WTC11 (cell line): ENCODE results near the gene RUNX1. TPM values are rescaled to one million over a fixed set of nuclear protein-coding genes. Genes with fewer than 3 reads are reported as not detected.

Source experiments
- ATAC-seq: fragments of 200-7000 bp; cut with Tn5 transposase; 2 replicates; pipeline ENCODE4 v1.10.0; 2021; ENCODE audit warnings: mild to moderate bottlenecking, moderate library complexity
- CTCF ChIA-PET: fragments of 300-600 bp; sonication (Branson Sonifier 250); formaldehyde crosslinking; loops from one replicate; lab custom pipeline; 2021; ENCODE audit warnings: antibody characterized with exemption; lab: Charles Lee
- POLR2A ChIA-PET: fragments of 350-600 bp; sonication (Branson Sonifier 250); formaldehyde crosslinking; loops from one replicate; lab custom pipeline; 2021; ENCODE audit warnings: antibody characterized with exemption; lab: Charles Lee
- DNase-seq: peaks from one replicate; pipeline ENCODE4 v3.0.0; 2021; ENCODE audit warnings: low spot score
- H3K27ac Mint-ChIP-seq: 2 replicates; pipeline ENCODE4 v1.8.0; 2021; ENCODE audit warnings: mixed read lengths
- H3K27me3 Mint-ChIP-seq: 2 replicates; pipeline ENCODE4 v1.8.0; 2021; ENCODE audit warnings: low read depth, mild to moderate bottlenecking, moderate library complexity, mixed read lengths
- H3K36me3 Mint-ChIP-seq: 2 replicates; pipeline ENCODE4 v1.8.0; 2021; ENCODE audit warnings: mixed read lengths
- H3K4me1 Mint-ChIP-seq: 2 replicates; pipeline ENCODE4 v1.8.0; 2022; ENCODE audit warnings: mixed read lengths
- H3K4me3 Mint-ChIP-seq: 2 replicates; pipeline ENCODE4 v1.8.0; 2021; ENCODE audit warnings: mild to moderate bottlenecking, moderate library complexity, mixed read lengths
- H3K9me3 Mint-ChIP-seq: 2 replicates; pipeline ENCODE4 v1.8.0; 2021; ENCODE audit warnings: mixed read lengths
- ATF1 ChIP-seq: sonication (generic); formaldehyde crosslinking; IDR thresholded peaks from 2 replicates; pipeline ENCODE4 v1.8.1; 2023; ENCODE audit warnings: mild to moderate bottlenecking, moderate library complexity, missing genetic modification reagents
- FOXJ3 ChIP-seq: sonication (generic); formaldehyde crosslinking; IDR thresholded peaks from 2 replicates; pipeline ENCODE4 v1.9.0; 2021; ENCODE audit warnings: missing genetic modification reagents, mild to moderate bottlenecking, borderline replicate concordance
- NFATC4 ChIP-seq: fragments of 250-450 bp; sonication (Bioruptor Pico); IDR thresholded peaks from 2 replicates; pipeline ENCODE4 v1.9.0; 2021; ENCODE audit warnings: mild to moderate bottlenecking
- NFE2L1 ChIP-seq: sonication (generic); formaldehyde crosslinking; IDR thresholded peaks from 2 replicates; pipeline ENCODE4 v1.8.1; 2023; ENCODE audit warnings: missing genetic modification reagents
- NR2C2 ChIP-seq: sonication (generic); formaldehyde crosslinking; IDR thresholded peaks from 2 replicates; pipeline ENCODE4 v1.8.0; 2022; ENCODE audit warnings: mild to moderate bottlenecking, missing genetic modification reagents
- OVOL2 ChIP-seq: fragments of 250-450 bp; sonication (Bioruptor Pico); IDR thresholded peaks from 2 replicates; pipeline ENCODE4 v1.9.0; 2021; ENCODE audit warnings: mild to moderate bottlenecking, borderline replicate concordance
- SOX15 ChIP-seq: fragments of 250-450 bp; sonication (Bioruptor Pico); IDR thresholded peaks from 2 replicates; pipeline ENCODE4 v1.9.0; 2021; ENCODE audit warnings: mild to moderate bottlenecking
- TCF7 ChIP-seq: sonication (generic); formaldehyde crosslinking; IDR thresholded peaks from 2 replicates; pipeline ENCODE4 v1.8.0; 2022; ENCODE audit warnings: mild to moderate bottlenecking, low read depth, missing genetic modification reagents, moderate library complexity
- ZNF396 ChIP-seq: fragments of 250-450 bp; sonication (Bioruptor Pico); IDR thresholded peaks from 2 replicates; pipeline ENCODE4 v1.8.0; 2021; ENCODE audit warnings: mild to moderate bottlenecking, moderate library complexity, borderline replicate concordance
- ZNF423 ChIP-seq: fragments of 250-450 bp; sonication (Bioruptor Pico); IDR thresholded peaks from 2 replicates; pipeline ENCODE4 v2.1.2; 2022; ENCODE audit warnings: mild to moderate bottlenecking, moderate library complexity
- ZNF671 ChIP-seq: fragments of 250-450 bp; sonication (Bioruptor Pico); IDR thresholded peaks from 2 replicates; pipeline ENCODE4 v1.8.0; 2021; ENCODE audit warnings: mild to moderate bottlenecking
- total RNA-seq: library from RNA; stranded (reverse); gene quantifications from 3 replicates; pipeline ENCODE4 v1.2.3, GENCODE V29; 2021
- TF ChIP-seq, protein P1 (sequence below): sonication (generic); formaldehyde crosslinking; IDR thresholded peaks from 2 replicates; pipeline ENCODE4 v1.8.1; 2023; ENCODE audit warnings: mild to moderate bottlenecking, missing genetic modification reagents
- TF ChIP-seq, protein P2 (sequence below): sonication (generic); formaldehyde crosslinking; IDR thresholded peaks from 2 replicates; pipeline ENCODE4 v1.8.0; 2023; ENCODE audit warnings: mild to moderate bottlenecking, missing genetic modification reagents
- TF ChIP-seq, protein P3 (sequence below): sonication (generic); formaldehyde crosslinking; IDR thresholded peaks from 2 replicates; pipeline ENCODE4 v1.8.1; 2023; ENCODE audit warnings: mild to moderate bottlenecking, moderate library complexity, missing genetic modification reagents
- TF ChIP-seq, protein P4 (sequence below): sonication (generic); formaldehyde crosslinking; IDR thresholded peaks from 2 replicates; pipeline ENCODE4 v1.8.0; 2023; ENCODE audit warnings: missing genetic modification reagents, mild to moderate bottlenecking, borderline replicate concordance
- TF ChIP-seq, protein P5 (sequence below): sonication (generic); formaldehyde crosslinking; IDR thresholded peaks from 2 replicates; pipeline ENCODE4 v1.8.1; 2023; ENCODE audit warnings: mild to moderate bottlenecking, missing genetic modification reagents, borderline replicate concordance
- TF ChIP-seq, protein P6 (sequence below): sonication (generic); formaldehyde crosslinking; conservative IDR thresholded peaks from 2 replicates; pipeline ENCODE4 v1.8.1; 2023; ENCODE audit warnings: mild to moderate bottlenecking, low read depth, missing genetic modification reagents, moderate library complexity
- TF ChIP-seq, protein P7 (sequence below): sonication (generic); formaldehyde crosslinking; IDR thresholded peaks from 2 replicates; pipeline ENCODE4 v1.8.1; 2022; ENCODE audit warnings: low read depth, missing genetic modification reagents, borderline replicate concordance

RUNX1 gene
- total RNA-seq, 1 experiment from 2014 or later: 2.2 TPM

DNA sequence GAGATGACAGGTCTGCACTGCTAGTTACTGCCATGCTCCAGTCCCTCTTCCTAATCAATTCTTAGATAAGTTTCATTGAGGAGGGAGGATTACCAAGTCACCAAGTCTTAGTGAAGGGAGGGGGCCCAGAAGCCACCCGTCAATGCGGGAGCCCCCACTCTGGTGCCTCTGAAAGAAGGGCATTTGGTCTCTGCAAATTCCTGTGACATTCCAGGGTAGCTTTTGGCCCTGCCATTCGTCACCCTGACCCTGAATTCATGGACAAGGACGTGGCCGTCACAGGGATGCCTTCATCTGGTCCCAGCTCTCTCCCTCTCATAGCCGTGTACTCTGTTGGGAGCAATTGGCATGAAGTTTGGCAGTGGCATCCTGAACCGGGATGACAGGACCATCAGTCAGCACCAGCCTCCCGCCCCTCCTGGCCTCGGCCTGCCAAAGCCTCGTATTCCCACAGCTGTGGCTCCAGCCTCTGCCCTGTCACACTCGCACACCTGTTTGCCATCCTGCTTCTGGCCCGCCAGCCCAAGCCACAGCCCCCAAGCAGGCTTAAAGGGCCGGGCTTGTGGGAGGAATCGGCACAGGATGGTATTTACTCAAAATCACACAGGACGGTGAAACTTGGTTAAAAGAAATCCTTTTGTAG lies 229.6 kb downstream of the RUNX1 start:
- Mint-ChIP-seq H3K27me3 (no peaks in the 10 kb centered on the region), H3K4me3 (no peak overlapping the region), H3K36me3 (peaks cover 2% of the 10 kb centered on the region; the same call in 1 of the 2 replicates), H3K9me3 (peaks cover 9% of the 10 kb centered on the region), H3K27ac (no peak overlapping the region), H3K4me1 (peaks cover 28% of the 10 kb centered on the region)
- ChIA-PET POLR2A (no interaction called here), CTCF (interaction anchor here (2.7 kb wide), 1 partner anchor 70 kb away, joined by 6 read pairs; no protein-coding TSS in a partner anchor)
- DNase-seq (no peak), ATAC-seq (no peak)
- TF ChIP-seq, protein P1, sequence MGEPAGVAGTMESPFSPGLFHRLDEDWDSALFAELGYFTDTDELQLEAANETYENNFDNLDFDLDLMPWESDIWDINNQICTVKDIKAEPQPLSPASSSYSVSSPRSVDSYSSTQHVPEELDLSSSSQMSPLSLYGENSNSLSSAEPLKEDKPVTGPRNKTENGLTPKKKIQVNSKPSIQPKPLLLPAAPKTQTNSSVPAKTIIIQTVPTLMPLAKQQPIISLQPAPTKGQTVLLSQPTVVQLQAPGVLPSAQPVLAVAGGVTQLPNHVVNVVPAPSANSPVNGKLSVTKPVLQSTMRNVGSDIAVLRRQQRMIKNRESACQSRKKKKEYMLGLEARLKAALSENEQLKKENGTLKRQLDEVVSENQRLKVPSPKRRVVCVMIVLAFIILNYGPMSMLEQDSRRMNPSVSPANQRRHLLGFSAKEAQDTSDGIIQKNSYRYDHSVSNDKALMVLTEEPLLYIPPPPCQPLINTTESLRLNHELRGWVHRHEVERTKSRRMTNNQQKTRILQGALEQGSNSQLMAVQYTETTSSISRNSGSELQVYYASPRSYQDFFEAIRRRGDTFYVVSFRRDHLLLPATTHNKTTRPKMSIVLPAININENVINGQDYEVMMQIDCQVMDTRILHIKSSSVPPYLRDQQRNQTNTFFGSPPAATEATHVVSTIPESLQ (CRISPR knock-in tag): no peak
- no peak for TF ChIP-seq FOXJ3 (CRISPR knock-in tag)
- no peak for TF ChIP-seq OVOL2 (CRISPR knock-in tag)
- TF ChIP-seq ZNF423: no peak
- TF ChIP-seq, protein P2, sequence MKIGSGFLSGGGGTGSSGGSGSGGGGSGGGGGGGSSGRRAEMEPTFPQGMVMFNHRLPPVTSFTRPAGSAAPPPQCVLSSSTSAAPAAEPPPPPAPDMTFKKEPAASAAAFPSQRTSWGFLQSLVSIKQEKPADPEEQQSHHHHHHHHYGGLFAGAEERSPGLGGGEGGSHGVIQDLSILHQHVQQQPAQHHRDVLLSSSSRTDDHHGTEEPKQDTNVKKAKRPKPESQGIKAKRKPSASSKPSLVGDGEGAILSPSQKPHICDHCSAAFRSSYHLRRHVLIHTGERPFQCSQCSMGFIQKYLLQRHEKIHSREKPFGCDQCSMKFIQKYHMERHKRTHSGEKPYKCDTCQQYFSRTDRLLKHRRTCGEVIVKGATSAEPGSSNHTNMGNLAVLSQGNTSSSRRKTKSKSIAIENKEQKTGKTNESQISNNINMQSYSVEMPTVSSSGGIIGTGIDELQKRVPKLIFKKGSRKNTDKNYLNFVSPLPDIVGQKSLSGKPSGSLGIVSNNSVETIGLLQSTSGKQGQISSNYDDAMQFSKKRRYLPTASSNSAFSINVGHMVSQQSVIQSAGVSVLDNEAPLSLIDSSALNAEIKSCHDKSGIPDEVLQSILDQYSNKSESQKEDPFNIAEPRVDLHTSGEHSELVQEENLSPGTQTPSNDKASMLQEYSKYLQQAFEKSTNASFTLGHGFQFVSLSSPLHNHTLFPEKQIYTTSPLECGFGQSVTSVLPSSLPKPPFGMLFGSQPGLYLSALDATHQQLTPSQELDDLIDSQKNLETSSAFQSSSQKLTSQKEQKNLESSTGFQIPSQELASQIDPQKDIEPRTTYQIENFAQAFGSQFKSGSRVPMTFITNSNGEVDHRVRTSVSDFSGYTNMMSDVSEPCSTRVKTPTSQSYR (CRISPR knock-in tag): no peak
- TF ChIP-seq ATF1 (CRISPR knock-in tag): no peak
- TF ChIP-seq, protein P3, sequence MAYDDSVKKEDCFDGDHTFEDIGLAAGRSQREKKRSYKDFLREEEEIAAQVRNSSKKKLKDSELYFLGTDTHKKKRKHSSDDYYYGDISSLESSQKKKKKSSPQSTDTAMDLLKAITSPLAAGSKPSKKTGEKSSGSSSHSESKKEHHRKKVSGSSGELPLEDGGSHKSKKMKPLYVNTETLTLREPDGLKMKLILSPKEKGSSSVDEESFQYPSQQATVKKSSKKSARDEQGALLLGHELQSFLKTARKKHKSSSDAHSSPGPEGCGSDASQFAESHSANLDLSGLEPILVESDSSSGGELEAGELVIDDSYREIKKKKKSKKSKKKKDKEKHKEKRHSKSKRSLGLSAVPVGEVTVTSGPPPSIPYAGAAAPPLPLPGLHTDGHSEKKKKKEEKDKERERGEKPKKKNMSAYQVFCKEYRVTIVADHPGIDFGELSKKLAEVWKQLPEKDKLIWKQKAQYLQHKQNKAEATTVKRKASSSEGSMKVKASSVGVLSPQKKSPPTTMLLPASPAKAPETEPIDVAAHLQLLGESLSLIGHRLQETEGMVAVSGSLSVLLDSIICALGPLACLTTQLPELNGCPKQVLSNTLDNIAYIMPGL (CRISPR knock-in tag): no peak
- TF ChIP-seq, protein P4, sequence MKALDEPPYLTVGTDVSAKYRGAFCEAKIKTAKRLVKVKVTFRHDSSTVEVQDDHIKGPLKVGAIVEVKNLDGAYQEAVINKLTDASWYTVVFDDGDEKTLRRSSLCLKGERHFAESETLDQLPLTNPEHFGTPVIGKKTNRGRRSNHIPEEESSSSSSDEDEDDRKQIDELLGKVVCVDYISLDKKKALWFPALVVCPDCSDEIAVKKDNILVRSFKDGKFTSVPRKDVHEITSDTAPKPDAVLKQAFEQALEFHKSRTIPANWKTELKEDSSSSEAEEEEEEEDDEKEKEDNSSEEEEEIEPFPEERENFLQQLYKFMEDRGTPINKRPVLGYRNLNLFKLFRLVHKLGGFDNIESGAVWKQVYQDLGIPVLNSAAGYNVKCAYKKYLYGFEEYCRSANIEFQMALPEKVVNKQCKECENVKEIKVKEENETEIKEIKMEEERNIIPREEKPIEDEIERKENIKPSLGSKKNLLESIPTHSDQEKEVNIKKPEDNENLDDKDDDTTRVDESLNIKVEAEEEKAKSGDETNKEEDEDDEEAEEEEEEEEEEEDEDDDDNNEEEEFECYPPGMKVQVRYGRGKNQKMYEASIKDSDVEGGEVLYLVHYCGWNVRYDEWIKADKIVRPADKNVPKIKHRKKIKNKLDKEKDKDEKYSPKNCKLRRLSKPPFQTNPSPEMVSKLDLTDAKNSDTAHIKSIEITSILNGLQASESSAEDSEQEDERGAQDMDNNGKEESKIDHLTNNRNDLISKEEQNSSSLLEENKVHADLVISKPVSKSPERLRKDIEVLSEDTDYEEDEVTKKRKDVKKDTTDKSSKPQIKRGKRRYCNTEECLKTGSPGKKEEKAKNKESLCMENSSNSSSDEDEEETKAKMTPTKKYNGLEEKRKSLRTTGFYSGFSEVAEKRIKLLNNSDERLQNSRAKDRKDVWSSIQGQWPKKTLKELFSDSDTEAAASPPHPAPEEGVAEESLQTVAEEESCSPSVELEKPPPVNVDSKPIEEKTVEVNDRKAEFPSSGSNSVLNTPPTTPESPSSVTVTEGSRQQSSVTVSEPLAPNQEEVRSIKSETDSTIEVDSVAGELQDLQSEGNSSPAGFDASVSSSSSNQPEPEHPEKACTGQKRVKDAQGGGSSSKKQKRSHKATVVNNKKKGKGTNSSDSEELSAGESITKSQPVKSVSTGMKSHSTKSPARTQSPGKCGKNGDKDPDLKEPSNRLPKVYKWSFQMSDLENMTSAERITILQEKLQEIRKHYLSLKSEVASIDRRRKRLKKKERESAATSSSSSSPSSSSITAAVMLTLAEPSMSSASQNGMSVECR (CRISPR knock-in tag): no peak
- TF ChIP-seq, protein P5, sequence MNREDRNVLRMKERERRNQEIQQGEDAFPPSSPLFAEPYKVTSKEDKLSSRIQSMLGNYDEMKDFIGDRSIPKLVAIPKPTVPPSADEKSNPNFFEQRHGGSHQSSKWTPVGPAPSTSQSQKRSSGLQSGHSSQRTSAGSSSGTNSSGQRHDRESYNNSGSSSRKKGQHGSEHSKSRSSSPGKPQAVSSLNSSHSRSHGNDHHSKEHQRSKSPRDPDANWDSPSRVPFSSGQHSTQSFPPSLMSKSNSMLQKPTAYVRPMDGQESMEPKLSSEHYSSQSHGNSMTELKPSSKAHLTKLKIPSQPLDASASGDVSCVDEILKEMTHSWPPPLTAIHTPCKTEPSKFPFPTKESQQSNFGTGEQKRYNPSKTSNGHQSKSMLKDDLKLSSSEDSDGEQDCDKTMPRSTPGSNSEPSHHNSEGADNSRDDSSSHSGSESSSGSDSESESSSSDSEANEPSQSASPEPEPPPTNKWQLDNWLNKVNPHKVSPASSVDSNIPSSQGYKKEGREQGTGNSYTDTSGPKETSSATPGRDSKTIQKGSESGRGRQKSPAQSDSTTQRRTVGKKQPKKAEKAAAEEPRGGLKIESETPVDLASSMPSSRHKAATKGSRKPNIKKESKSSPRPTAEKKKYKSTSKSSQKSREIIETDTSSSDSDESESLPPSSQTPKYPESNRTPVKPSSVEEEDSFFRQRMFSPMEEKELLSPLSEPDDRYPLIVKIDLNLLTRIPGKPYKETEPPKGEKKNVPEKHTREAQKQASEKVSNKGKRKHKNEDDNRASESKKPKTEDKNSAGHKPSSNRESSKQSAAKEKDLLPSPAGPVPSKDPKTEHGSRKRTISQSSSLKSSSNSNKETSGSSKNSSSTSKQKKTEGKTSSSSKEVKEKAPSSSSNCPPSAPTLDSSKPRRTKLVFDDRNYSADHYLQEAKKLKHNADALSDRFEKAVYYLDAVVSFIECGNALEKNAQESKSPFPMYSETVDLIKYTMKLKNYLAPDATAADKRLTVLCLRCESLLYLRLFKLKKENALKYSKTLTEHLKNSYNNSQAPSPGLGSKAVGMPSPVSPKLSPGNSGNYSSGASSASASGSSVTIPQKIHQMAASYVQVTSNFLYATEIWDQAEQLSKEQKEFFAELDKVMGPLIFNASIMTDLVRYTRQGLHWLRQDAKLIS (CRISPR knock-in tag): no peak
- TF ChIP-seq ZNF396 (CRISPR knock-in tag): no peak
- TF ChIP-seq SOX15: no peak
- TF ChIP-seq NFATC4 (CRISPR knock-in tag): no peak
- no peak for TF ChIP-seq NFE2L1 (CRISPR knock-in tag)
- no peak for TF ChIP-seq ZNF671 (CRISPR knock-in tag)
- TF ChIP-seq, protein P6, sequence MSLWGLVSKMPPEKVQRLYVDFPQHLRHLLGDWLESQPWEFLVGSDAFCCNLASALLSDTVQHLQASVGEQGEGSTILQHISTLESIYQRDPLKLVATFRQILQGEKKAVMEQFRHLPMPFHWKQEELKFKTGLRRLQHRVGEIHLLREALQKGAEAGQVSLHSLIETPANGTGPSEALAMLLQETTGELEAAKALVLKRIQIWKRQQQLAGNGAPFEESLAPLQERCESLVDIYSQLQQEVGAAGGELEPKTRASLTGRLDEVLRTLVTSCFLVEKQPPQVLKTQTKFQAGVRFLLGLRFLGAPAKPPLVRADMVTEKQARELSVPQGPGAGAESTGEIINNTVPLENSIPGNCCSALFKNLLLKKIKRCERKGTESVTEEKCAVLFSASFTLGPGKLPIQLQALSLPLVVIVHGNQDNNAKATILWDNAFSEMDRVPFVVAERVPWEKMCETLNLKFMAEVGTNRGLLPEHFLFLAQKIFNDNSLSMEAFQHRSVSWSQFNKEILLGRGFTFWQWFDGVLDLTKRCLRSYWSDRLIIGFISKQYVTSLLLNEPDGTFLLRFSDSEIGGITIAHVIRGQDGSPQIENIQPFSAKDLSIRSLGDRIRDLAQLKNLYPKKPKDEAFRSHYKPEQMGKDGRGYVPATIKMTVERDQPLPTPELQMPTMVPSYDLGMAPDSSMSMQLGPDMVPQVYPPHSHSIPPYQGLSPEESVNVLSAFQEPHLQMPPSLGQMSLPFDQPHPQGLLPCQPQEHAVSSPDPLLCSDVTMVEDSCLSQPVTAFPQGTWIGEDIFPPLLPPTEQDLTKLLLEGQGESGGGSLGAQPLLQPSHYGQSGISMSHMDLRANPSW (CRISPR knock-in tag): no peak
- TF ChIP-seq NR2C2: no peak
- TF ChIP-seq, protein P7, sequence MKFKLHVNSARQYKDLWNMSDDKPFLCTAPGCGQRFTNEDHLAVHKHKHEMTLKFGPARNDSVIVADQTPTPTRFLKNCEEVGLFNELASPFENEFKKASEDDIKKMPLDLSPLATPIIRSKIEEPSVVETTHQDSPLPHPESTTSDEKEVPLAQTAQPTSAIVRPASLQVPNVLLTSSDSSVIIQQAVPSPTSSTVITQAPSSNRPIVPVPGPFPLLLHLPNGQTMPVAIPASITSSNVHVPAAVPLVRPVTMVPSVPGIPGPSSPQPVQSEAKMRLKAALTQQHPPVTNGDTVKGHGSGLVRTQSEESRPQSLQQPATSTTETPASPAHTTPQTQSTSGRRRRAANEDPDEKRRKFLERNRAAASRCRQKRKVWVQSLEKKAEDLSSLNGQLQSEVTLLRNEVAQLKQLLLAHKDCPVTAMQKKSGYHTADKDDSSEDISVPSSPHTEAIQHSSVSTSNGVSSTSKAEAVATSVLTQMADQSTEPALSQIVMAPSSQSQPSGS (CRISPR knock-in tag): no peak
- no peak for TF ChIP-seq TCF7
